NCI-H226 (cell line): ENCODE measurements around the gene BID.

Experiments used
- DNase-seq: peaks from one replicate; pipeline ENCODE4 v3.0.0-alpha.2; 2015

Gene BID

GRCh38 chr22:17732251-17732854 is 41.9 kb downstream of the BID start:
- no peak for DNase-seq

GRCh38 chr22:17729561-17729960 is 44.7 kb downstream of the BID start:
- no peak for DNase-seq

- no peak for DNase-seq
These were observed 45.5 kb downstream of the BID start for GRCh38 chr22:17728786-17729185.

- no peak for DNase-seq
These were observed 47.1 kb downstream of the BID start for GRCh38 chr22:17726928-17727897.

GRCh38 chr22:17726006-17726927 is 48.0 kb downstream of the BID start:
- no peak for DNase-seq

GRCh38 chr22:17725500-17725796 is 48.8 kb downstream of the BID start:
- DNase-seq, result no peak

- DNase-seq, result no peak
These were observed 49.4 kb downstream of the BID start for GRCh38 chr22:17724678-17725499.

GRCh38 chr22:17724241-17724640 is 50.0 kb downstream of the BID start:
- DNase-seq, result no peak

- no peak for DNase-seq
These were observed 54.4 kb downstream of the BID start for GRCh38 chr22:17719911-17720310.

- no peak for DNase-seq
These were observed 56.6 kb downstream of the BID start for GRCh38 chr22:17717708-17718107.

GRCh38 chr22:17716529-17716928 is 57.7 kb downstream of the BID start:
- DNase-seq, result no peak

GRCh38 chr22:17712441-17712840 is 61.8 kb downstream of the BID start:
- peak; percentile 5 for DNase-seq

GRCh38 chr22:17710023-17710422 is 64.2 kb downstream of the BID start:
- no peak for DNase-seq

- no peak for DNase-seq
These were observed 66.7 kb downstream of the BID start for GRCh38 chr22:17707526-17707925.

GRCh38 chr22:17706947-17707346 is 67.3 kb downstream of the BID start:
- DNase-seq, result no peak

- DNase-seq, result peak; percentile 76
These were observed 68.0 kb downstream of the BID start for GRCh38 chr22:17705951-17706900.

- no peak for DNase-seq
These were observed 68.7 kb downstream of the BID start for GRCh38 chr22:17705546-17705945.

- no peak for DNase-seq
These were observed 70.5 kb downstream of the BID start for GRCh38 chr22:17703811-17704210.

GRCh38 chr22:17700778-17701177 is 73.5 kb downstream of the BID start:
- DNase-seq, result no peak

GRCh38 chr22:17699696-17700340 is 74.5 kb downstream of the BID start:
- no peak for DNase-seq

- DNase-seq, result no peak
These were observed 75.3 kb downstream of the BID start for GRCh38 chr22:17698948-17699347.
